ENCODE results near the gene KRABD2.
"Not testable (repeated sequence)": the region's sequence is repeated elsewhere in the genome, so short reads cannot be mapped to it uniquely, and the experiment has no call there.

The KRABD2 gene

GRCh38 chr17:8376271-8377067, at the start of gene KRABD2:
Gene KRABD2 (minus strand): TSS chr17:8376704.
- peak; percentile 84 for DNase-seq

- DNase-seq: no peak
Measured at GRCh38 chr17:8421571-8421970, 45.1 kb upstream of the KRABD2 start.

- no peak for DNase-seq
Measured at GRCh38 chr17:8420041-8420934, 43.8 kb upstream of the KRABD2 start.

- no peak for DNase-seq
Measured at GRCh38 chr17:8419305-8419704, 42.8 kb upstream of the KRABD2 start.

GRCh38 chr17:8418471-8418870, 42.0 kb upstream of the KRABD2 start:
- no peak for DNase-seq

- no peak for DNase-seq
Measured at GRCh38 chr17:8417806-8418205, 41.3 kb upstream of the KRABD2 start.

- no peak for DNase-seq
Measured at GRCh38 chr17:8413938-8414337, 37.4 kb upstream of the KRABD2 start.

- no peak for DNase-seq
Measured at GRCh38 chr17:8413328-8413727, 36.8 kb upstream of the KRABD2 start.

GRCh38 chr17:8412089-8412488, 35.6 kb upstream of the KRABD2 start:
- DNase-seq: no peak

- no peak for DNase-seq
Measured at GRCh38 chr17:8410883-8411238, 34.4 kb upstream of the KRABD2 start.

- peak; percentile 70 for DNase-seq
Measured at GRCh38 chr17:8409966-8410882, 33.7 kb upstream of the KRABD2 start.

- no peak for DNase-seq
Measured at GRCh38 chr17:8408371-8408770, 31.9 kb upstream of the KRABD2 start.

- DNase-seq: no peak
Measured at GRCh38 chr17:8406174-8406573, 29.7 kb upstream of the KRABD2 start.

- DNase-seq: no peak
Measured at GRCh38 chr17:8405499-8406016, 29.1 kb upstream of the KRABD2 start.

- DNase-seq: no peak
Measured at GRCh38 chr17:8402921-8403536, 26.5 kb upstream of the KRABD2 start.

- no peak for DNase-seq
Measured at GRCh38 chr17:8401107-8401506, 24.6 kb upstream of the KRABD2 start.

- DNase-seq: no peak
Measured at GRCh38 chr17:8398980-8399379, 22.5 kb upstream of the KRABD2 start.

GRCh38 chr17:8397636-8398035, 21.1 kb upstream of the KRABD2 start, which contains the start of gene RNF222:
Gene RNF222 (minus strand): TSS chr17:8397827. CDS start chr17:8393461, 4,366 bp downstream.
- no peak for DNase-seq

- not testable (repeated sequence) for DNase-seq
Measured at GRCh38 chr17:8394497-8394896, 18.0 kb upstream of the KRABD2 start.

GRCh38 chr17:8393470-8394231, 17.1 kb upstream of the KRABD2 start:
- no peak for DNase-seq

Data from GDM1 (cell line).